ENCODE data around the gene LMBR1L.
"Not testable (repeated sequence)": the region's sequence is repeated elsewhere in the genome, so short reads cannot be mapped to it uniquely, and the experiment has no call there.

LMBR1L gene

GRCh38 chr12:49079793-49080192, 30.9 kb downstream of the LMBR1L start:
- DNase-seq = peak; percentile 81

GRCh38 chr12:49070971-49071370, 39.7 kb downstream of the LMBR1L start:
- DNase-seq = no peak

GRCh38 chr12:49069507-49070346, 40.9 kb downstream of the LMBR1L start, which contains the start of gene RHEBL1:
TSS of gene RHEBL1 (minus strand) at chr12:49069979. CDS start at chr12:49069785, 194 bp downstream.
- DNase-seq = peak; percentile 98

- no peak for DNase-seq
These were observed 41.7 kb downstream of the LMBR1L start for GRCh38 chr12:49068879-49069506.

GRCh38 chr12:49066120-49066519, 44.5 kb downstream of the LMBR1L start:
- DNase-seq = no peak

GRCh38 chr12:49064767-49065152, 45.9 kb downstream of the LMBR1L start:
- DNase-seq = no peak

GRCh38 chr12:49061916-49062315, 48.7 kb downstream of the LMBR1L start:
- not testable (repeated sequence) for DNase-seq

- no peak for DNase-seq
These were observed 49.4 kb downstream of the LMBR1L start for GRCh38 chr12:49061157-49061650.

- DNase-seq = peak; percentile 96
These were observed 50.1 kb downstream of the LMBR1L start, which contains the start of gene KMT2D for GRCh38 chr12:49060237-49061156. TSS of gene KMT2D (minus strand) at chr12:49060794. CDS start at chr12:49055324, 5,470 bp downstream.

- DNase-seq = no peak
These were observed 51.1 kb downstream of the LMBR1L start for GRCh38 chr12:49059299-49060171.

GRCh38 chr12:49059045-49059298, 51.7 kb downstream of the LMBR1L start:
- DNase-seq = no peak

- DNase-seq = no peak
These were observed 52.1 kb downstream of the LMBR1L start for GRCh38 chr12:49058366-49059044.

GRCh38 chr12:49057888-49058287, 52.8 kb downstream of the LMBR1L start:
- no peak for DNase-seq

GRCh38 chr12:49055978-49056754, 54.5 kb downstream of the LMBR1L start:
- peak; percentile 67 for DNase-seq

- no peak for DNase-seq
These were observed 55.6 kb downstream of the LMBR1L start for GRCh38 chr12:49055092-49055491.

GRCh38 chr12:49054524-49054923, 56.1 kb downstream of the LMBR1L start:
- no peak for DNase-seq

GRCh38 chr12:49054096-49054495, 56.6 kb downstream of the LMBR1L start:
- no peak for DNase-seq

- DNase-seq = no peak
These were observed 58.0 kb downstream of the LMBR1L start for GRCh38 chr12:49052451-49053208.

- no peak for DNase-seq
These were observed 58.7 kb downstream of the LMBR1L start for GRCh38 chr12:49051777-49052438.
